Urinary bladder (tissue), 4 donors: ENCODE results near the gene GM2A. TPM values are rescaled to one million over a fixed set of nuclear protein-coding genes. Genes with fewer than 3 reads are reported as not detected.

Source experiments
- DNase-seq: peaks from one replicate; pipeline ENCODE4 v3.0.0-alpha.2; 2015; ENCODE audit errors: extremely low spot score
- H3K27ac ChIP-seq: one replicate; pipeline ENCODE4 v1.5.1; 2013; ENCODE audit warnings: low read depth, mild to moderate bottlenecking, moderate library complexity
- H3K36me3 ChIP-seq: one replicate; pipeline ENCODE4 v1.6.1; 2013; ENCODE audit warnings: mild to moderate bottlenecking, moderate library complexity; ENCODE audit not compliant: insufficient read depth
- H3K4me1 ChIP-seq: one replicate; pipeline ENCODE4 v1.6.1; 2013; ENCODE audit warnings: mild to moderate bottlenecking, moderate library complexity; ENCODE audit not compliant: insufficient read depth
- H3K4me3 ChIP-seq: one replicate; pipeline ENCODE4 v1.5.1; 2013; ENCODE audit warnings: low read depth, low read length
- WGBS: extraction: QIAGEN DNeasy Blood & Tissue Kit; methylation state at CpG from one replicate; pipeline ENCODE4 v1.1.7; 2013; 5-methylcytosine and 5-hydroxymethylcytosine counted together
- polyA plus RNA-seq: library from polyadenylated mRNA; stranded (reverse); fragments of 200-250 nt; gene quantifications from one replicate; pipeline ENCODE4 v1.2.3, GENCODE V29; 2013
- total RNA-seq: library from RNA; depleted of rRNA; stranded (reverse); fragments of >200 nt; gene quantifications from one replicate; pipeline ENCODE4 v1.2.3, GENCODE V29; 2014
- donor health status: healthy with polysubstance abuse.
- donor health status: healthy.

Gene GM2A
- total and polyA plus RNA-seq, 2 donors, result 28.6 to 33.7 TPM

GRCh38 chr5:151271336-151271735 is 18.4 kb downstream of the GM2A start:
- no peak for DNase-seq
- H3K36me3 ChIP-seq, result peaks cover 8% of the 10 kb centered on the region
- no peak overlapping the region for H3K27ac ChIP-seq
- no peak overlapping the region for H3K4me3 ChIP-seq
- H3K4me1 ChIP-seq, result peaks cover 1% of the 10 kb centered on the region

- DNase-seq, result no peak
- H3K27ac ChIP-seq, result no peak overlapping the region
Measured at GRCh38 chr5:151274666-151275065, 21.7 kb downstream of the GM2A start.

GRCh38 chr5:151275803-151276202 is 22.8 kb downstream of the GM2A start:
- no peaks in the 10 kb centered on the region for H3K36me3 ChIP-seq
- H3K27ac ChIP-seq, result no peak overlapping the region
- H3K4me1 ChIP-seq, result peaks cover 1% of the 10 kb centered on the region
- no peak for DNase-seq
- 97% methylated on average over 2 of the region's 2 CpGs for WGBS
- H3K4me3 ChIP-seq, result no peak overlapping the region

More at GRCh38 chr5:151274666-151275065, 21.7 kb downstream of the GM2A start:
- Histone ChIP-seq H3K4me1 (peaks cover 1% of the 10 kb centered on the region), H3K4me3 (no peak overlapping the region), H3K36me3 (peaks cover under 1% of the 10 kb centered on the region)

- no peak for DNase-seq
- WGBS, result 79% methylated on average over 5 of the region's 5 CpGs
- Histone ChIP-seq H3K27ac (no peak overlapping the region), H3K4me1 (peaks cover 1% of the 10 kb centered on the region), H3K4me3 (no peak overlapping the region), H3K36me3 (no peaks in the 10 kb centered on the region)
Measured at GRCh38 chr5:151278845-151279244, 25.9 kb downstream of the GM2A start.

GRCh38 chr5:151280443-151280842 is 27.5 kb downstream of the GM2A start:
- WGBS, result 91% methylated on average over 2 of the region's 2 CpGs
- no peak for DNase-seq

DNA sequence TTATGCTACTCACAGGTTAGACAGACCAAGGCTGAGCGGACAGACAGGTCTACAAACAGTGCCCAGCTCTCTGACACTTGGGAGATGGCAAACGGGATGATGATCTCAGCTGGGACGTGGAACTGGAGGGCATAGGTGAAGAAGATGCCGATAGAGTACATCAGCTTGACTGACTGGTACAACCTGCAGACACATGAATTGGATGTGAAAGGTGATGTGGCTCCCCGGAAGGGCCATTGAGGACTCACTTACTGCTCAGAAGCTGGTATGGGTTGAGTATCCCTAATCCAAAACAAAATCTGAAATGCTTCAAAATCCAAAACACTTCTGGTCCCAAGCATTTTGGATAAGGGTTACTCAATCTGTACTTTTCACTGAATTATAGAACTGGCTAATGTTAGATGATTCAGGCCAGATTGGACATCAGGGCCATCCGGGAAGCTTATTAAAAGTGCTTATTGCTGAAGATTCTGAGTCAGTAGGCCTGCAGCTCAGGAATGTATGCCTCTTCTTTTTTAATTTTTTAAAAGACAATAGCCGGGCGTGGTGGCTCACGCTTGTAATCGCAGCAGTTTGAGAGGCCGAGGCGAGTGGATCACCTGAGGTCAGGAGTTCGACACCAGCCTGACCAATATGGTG is 28.1 kb downstream of the GM2A start:
- Histone ChIP-seq H3K4me1 (no peaks in the 10 kb centered on the region), H3K36me3 (no peaks in the 10 kb centered on the region), H3K27ac (no peak overlapping the region), H3K4me3 (no peak overlapping the region)
- WGBS, result 94% methylated on average over 13 of the region's 13 CpGs
- no peak for DNase-seq

More at GRCh38 chr5:151280443-151280842, 27.5 kb downstream of the GM2A start:
- Histone ChIP-seq H3K27ac (no peak overlapping the region), H3K4me3 (no peak overlapping the region), H3K4me1 (no peaks in the 10 kb centered on the region), H3K36me3 (no peaks in the 10 kb centered on the region)

DNA sequence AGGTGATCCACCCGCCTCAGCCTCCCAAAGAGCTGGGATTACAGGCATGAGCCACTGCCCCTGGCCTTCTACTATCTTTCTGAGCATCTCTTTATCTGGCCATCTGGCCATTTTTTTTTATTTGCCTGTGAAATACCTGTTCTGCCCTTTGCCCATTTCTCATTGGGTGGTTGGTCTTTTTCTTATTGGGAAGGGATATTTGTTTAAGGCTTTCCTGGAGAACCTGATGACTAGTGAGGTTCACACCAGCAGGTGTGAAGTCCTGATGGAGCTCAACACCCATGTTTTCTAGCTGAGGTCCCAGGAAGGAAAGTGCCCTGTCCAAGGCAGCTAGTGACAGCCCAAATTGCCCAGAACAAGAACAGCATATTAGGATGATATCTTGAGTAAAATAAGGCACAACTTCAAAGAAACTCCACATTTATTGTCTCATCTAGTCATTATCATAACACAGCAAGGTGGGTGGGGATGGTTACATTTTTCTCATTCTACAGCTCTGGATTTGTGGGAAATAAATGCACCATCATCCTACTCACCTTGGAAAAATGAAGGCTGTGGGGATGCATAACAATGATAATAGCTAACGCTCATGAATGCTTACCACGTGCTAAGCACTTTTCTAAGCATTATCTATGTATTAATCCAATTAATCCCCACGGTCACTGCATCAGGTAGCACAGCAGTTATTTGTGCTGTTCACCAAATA is 30.3 kb downstream of the GM2A start:
- Histone ChIP-seq H3K4me1 (no peaks in the 10 kb centered on the region), H3K27ac (no peak overlapping the region), H3K4me3 (no peak overlapping the region), H3K36me3 (no peaks in the 10 kb centered on the region)
- DNase-seq, result no peak
- 73% methylated on average over 4 of the region's 4 CpGs for WGBS

GRCh38 chr5:151284392-151284967 is 31.5 kb downstream of the GM2A start:
- no peaks in the 10 kb centered on the region for H3K4me1 ChIP-seq
- no peak overlapping the region for H3K27ac ChIP-seq
- 33% methylated on average over 8 of the region's 8 CpGs for WGBS
- H3K4me3 ChIP-seq, result no peak overlapping the region
- no peak for DNase-seq
- H3K36me3 ChIP-seq, result no peaks in the 10 kb centered on the region

DNA sequence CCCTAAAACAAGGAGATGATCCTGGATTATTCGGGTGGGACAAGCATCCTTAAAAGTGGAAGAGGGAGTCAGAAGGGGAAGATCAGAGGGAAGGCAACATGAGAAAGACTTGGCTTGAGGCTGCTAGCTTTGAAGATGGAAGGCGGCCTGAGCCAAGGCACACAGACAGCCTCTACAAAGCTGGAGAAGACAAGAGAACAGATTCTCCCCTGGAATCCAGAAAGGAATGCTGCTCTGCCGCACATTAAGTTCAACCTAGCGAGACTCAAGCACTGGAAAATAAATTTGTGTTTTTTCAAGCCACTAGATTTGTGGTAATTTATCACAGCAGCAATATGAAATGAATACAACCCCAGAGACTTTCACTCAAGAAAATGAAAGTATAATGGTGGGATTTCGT is 32.7 kb downstream of the GM2A start:
- Histone ChIP-seq H3K27ac (no peak overlapping the region), H3K36me3 (no peaks in the 10 kb centered on the region), H3K4me1 (no peaks in the 10 kb centered on the region), H3K4me3 (no peak overlapping the region)
- DNase-seq, result no peak
- WGBS, result 74% methylated on average over 5 of the region's 5 CpGs

GRCh38 chr5:151286246-151286645 is 33.3 kb downstream of the GM2A start:
- no peak overlapping the region for H3K4me3 ChIP-seq
- no peaks in the 10 kb centered on the region for H3K36me3 ChIP-seq
- H3K27ac ChIP-seq, result no peak overlapping the region
- no peaks in the 10 kb centered on the region for H3K4me1 ChIP-seq
- WGBS, result 80% methylated on average over 1 of the region's 1 CpG
- no peak for DNase-seq

DNA sequence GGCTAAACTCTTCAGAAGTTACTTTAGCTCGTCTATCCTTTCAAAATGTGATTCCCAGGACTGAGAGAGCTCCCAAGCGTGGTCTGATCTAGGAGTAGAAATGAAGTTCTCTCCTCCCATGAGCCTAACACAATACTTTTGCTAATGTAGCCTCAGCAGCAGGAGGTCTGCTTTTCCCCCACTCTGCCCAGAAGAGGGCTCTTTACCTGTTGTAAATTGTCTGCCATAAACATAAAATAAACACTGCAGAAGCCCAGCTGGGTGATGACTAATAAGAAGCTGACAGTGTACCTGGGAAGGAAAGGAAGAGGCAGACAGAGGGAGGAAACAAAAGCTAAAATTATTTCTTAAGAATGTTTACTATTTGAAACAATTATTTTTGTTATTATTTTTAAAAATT is 35.2 kb downstream of the GM2A start:
- Histone ChIP-seq H3K27ac (no peak overlapping the region), H3K4me3 (no peak overlapping the region), H3K36me3 (no peaks in the 10 kb centered on the region), H3K4me1 (no peaks in the 10 kb centered on the region)
- no peak for DNase-seq
- WGBS, result 59% methylated on average over 2 of the region's 2 CpGs

DNA sequence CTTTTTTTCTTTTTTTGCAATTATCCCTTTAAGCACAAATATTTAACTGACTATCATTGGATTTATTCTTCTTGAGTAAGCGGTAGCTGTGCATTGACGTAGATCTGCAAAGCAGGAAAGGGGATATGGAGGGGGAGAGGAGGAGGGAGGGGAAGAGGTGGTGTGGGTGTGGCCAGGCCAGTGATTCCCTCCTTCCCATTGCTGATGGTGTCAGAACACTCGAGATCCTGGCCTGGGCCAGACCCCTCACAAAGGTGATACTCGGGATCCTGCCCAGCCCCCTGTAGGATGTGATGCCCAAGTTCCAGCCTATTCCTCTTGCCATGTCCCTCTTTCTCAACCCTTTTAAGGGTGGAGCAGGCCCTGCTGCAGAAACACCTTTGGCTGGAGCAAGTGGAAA is 40.6 kb downstream of the GM2A start:
- DNase-seq, result no peak
- WGBS, result 52% methylated on average over 4 of the region's 4 CpGs
- no peak overlapping the region for H3K4me3 ChIP-seq

DNA sequence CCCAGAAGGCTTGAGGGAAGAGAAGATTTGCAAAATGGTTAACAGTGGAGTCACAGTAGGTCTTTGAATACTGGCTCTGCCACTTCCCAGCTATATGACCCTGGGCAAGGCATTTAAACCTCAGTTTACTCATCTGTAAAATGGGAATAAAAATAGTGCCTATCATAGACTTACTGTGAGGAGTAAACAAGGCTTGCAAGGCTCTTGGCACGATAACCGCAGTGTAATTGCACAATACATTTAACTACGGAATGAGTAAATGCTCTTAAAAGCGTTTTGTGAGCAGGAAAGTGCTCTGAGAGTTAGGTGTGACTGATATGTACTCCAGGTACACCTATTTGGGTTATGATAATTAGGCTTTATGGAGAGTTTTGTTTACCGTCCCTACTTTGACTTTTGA is 42.2 kb downstream of the GM2A start:
- Histone ChIP-seq H3K36me3 (no peaks in the 10 kb centered on the region), H3K27ac (no peak overlapping the region), H3K4me3 (no peak overlapping the region), H3K4me1 (no peaks in the 10 kb centered on the region)
- no peak for DNase-seq
- WGBS, result 46% methylated on average over 5 of the region's 5 CpGs

More for the DNA sequence above, 40.6 kb downstream of the GM2A start:
- Histone ChIP-seq H3K27ac (no peak overlapping the region), H3K36me3 (no peaks in the 10 kb centered on the region), H3K4me1 (no peaks in the 10 kb centered on the region)

- DNase-seq, result no peak
- H3K4me1 ChIP-seq, result no peaks in the 10 kb centered on the region
- WGBS, result 37% methylated on average over 7 of the region's 7 CpGs
- H3K36me3 ChIP-seq, result no peaks in the 10 kb centered on the region
- no peak overlapping the region for H3K4me3 ChIP-seq
- H3K27ac ChIP-seq, result no peak overlapping the region
Measured at GRCh38 chr5:151295791-151296477, 42.9 kb downstream of the GM2A start.
